B cell (primary cell): Measurements from ENCODE around the gene MMP15. TPM values are rescaled to one million over a fixed set of nuclear protein-coding genes. Genes with fewer than 3 reads are reported as not detected.

ENCODE experiments used
- ATAC-seq: fragments of 200-7000 bp; cut with Tn5 transposase; one replicate; pipeline ENCODE4 v1.10.0; 2021; ENCODE audit warnings: low read depth, mild to moderate bottlenecking, moderate number of reproducible peaks, moderate library complexity
- CTCF ChIA-PET: fragments of 350-600 bp; sonication (Branson Sonifier 250); formaldehyde crosslinking; loops from one replicate; lab custom pipeline; 2021; ENCODE audit warnings: antibody characterized with exemption, inconsistent platforms; lab: Charles Lee
- POLR2A ChIA-PET: fragments of 350-600 bp; sonication (Branson Sonifier 250); formaldehyde crosslinking; loops from one replicate; lab custom pipeline; 2021; ENCODE audit warnings: antibody characterized with exemption; lab: Charles Lee
- DNase-seq: peaks from one replicate; pipeline ENCODE4 v3.0.0; 2013
- H2AFZ ChIP-seq: 2 replicates; pipeline ENCODE4 v1.6.1; 2012; ENCODE audit warnings: mild to moderate bottlenecking, low read depth, low read length; ENCODE audit not compliant: insufficient read depth, poor library complexity, severe bottlenecking
- H3K27ac ChIP-seq, 2 donors: 1 replicate in 1 of 2; 2 replicates in 1 of 2; pipeline ENCODE4 v1.5.1; 2012 to 2013; ENCODE audit warnings: low read length in 2 of 2, mild to moderate bottlenecking in 2 of 2, moderate library complexity in 1 of 2
- H3K27me3 ChIP-seq, 4 experiments: fragments of 200-600 bp in 1 of 4; sonication (generic) in 1 of 4; replicated peaks in 1 of 4; 1 replicate in 2 of 4; 2 replicates in 2 of 4; pipeline versions ENCODE4 v1.6.1 to v1.7.0; 2013 to 2016; ENCODE audit warnings: low read length in 3 of 4, mild to moderate bottlenecking in 2 of 4, mixed read lengths in 1 of 4, moderate library complexity in 1 of 4; ENCODE audit not compliant: insufficient read depth in 4 of 4, control insufficient read depth in 3 of 4; ENCODE audit errors: control extremely low read depth in 1 of 4
- H3K36me3 ChIP-seq, 2 experiments: replicated peaks in 1 of 2; 1 replicate in 1 of 2; 2 replicates in 1 of 2; pipeline versions ENCODE4 v1.6.1 to v1.7.1; 2013; ENCODE audit warnings: low read length in 1 of 2; ENCODE audit not compliant: insufficient read depth in 2 of 2, control insufficient read depth in 1 of 2; ENCODE audit errors: control extremely low read depth in 1 of 2, extremely low read depth in 1 of 2
- H3K4me1 ChIP-seq, 2 donors: fragments of 200-600 bp in 1 of 2; sonication (generic) in 1 of 2; 1 replicate in 1 of 2; 2 replicates in 1 of 2; pipeline versions ENCODE4 v1.5.1 to v1.6.1; 2013 to 2017; ENCODE audit warnings: low read length in 2 of 2; ENCODE audit not compliant: control insufficient read depth in 2 of 2, insufficient read depth in 2 of 2
- H3K4me2 ChIP-seq: replicated peaks from 2 replicates; pipeline ENCODE3; 2012; ENCODE audit warnings: mild to moderate bottlenecking, low read depth, low read length; ENCODE audit not compliant: poor library complexity, severe bottlenecking
- H3K4me3 ChIP-seq, 5 experiments: fragments of 200-600 bp in 1 of 5; sonication (generic) in 1 of 5; 1 replicate in 3 of 5; 2 replicates in 2 of 5; pipeline versions ENCODE4 v1.5.1 to v1.7.0; 2011 to 2016; ENCODE audit warnings: low read length in 4 of 5, mild to moderate bottlenecking in 4 of 5, low read depth in 2 of 5, control low read depth in 1 of 5, moderate library complexity in 1 of 5; ENCODE audit not compliant: insufficient read depth in 1 of 5; ENCODE audit errors: control extremely low read depth in 1 of 5, extremely low read depth in 1 of 5
- H3K79me2 ChIP-seq: fragments of 200-600 bp; sonication (generic); one replicate; pipeline ENCODE4 v1.6.0; 2016; ENCODE audit warnings: low read length; ENCODE audit not compliant: control insufficient read depth, insufficient read depth
- H3K9ac ChIP-seq: fragments of 200-600 bp; sonication (generic); 2 replicates; pipeline ENCODE4 v1.6.1; 2017; ENCODE audit warnings: mild to moderate bottlenecking, low read length, moderate library complexity
- H3K9me3 ChIP-seq, 3 donors: one replicate each; pipeline versions ENCODE4 v1.6.1 to v1.7.1; 2013; ENCODE audit warnings: low read length in 2 of 3; ENCODE audit not compliant: control insufficient read depth in 2 of 3, insufficient read depth in 1 of 3; ENCODE audit errors: control extremely low read depth in 1 of 3
- H4K20me1 ChIP-seq: 2 replicates; pipeline ENCODE4 v1.6.0; 2012; ENCODE audit warnings: mild to moderate bottlenecking, low read length; ENCODE audit not compliant: insufficient read depth, control insufficient read depth, poor library complexity, severe bottlenecking
- H3K27ac Mint-ChIP-seq: one replicate; pipeline ENCODE4 v1.8.0; 2021; ENCODE audit warnings: mixed read lengths
- H3K27me3 Mint-ChIP-seq: one replicate; pipeline ENCODE4 v1.8.0; 2021; ENCODE audit warnings: mixed read lengths
- H3K4me1 Mint-ChIP-seq: one replicate; pipeline ENCODE4 v1.8.0; 2021; ENCODE audit warnings: mixed read lengths
- H3K4me3 Mint-ChIP-seq: one replicate; pipeline ENCODE4 v1.8.0; 2021; ENCODE audit warnings: mixed read lengths
- H3K9me3 Mint-ChIP-seq: one replicate; pipeline ENCODE4 v1.8.0; 2022; ENCODE audit warnings: mixed read lengths; ENCODE audit not compliant: insufficient read depth
- EZH2 ChIP-seq: IDR thresholded peaks from 2 replicates; pipeline ENCODE4 v1.6.1; 2012; ENCODE audit warnings: borderline replicate concordance, low read depth, mild to moderate bottlenecking, moderate library complexity, low read length; ENCODE audit not compliant: insufficient read depth, poor library complexity, severe bottlenecking
- WGBS: methylation state at CpG from one replicate; pipeline ENCODE4 v1.1.5; 2013; ENCODE audit warnings: missing lambda C conversion rate; ENCODE audit not compliant: insufficient coverage; 5-methylcytosine and 5-hydroxymethylcytosine counted together
- intact Hi-C: fragments of 100-400 bp; cut with micrococcal nuclease; formaldehyde crosslinking; loops from one replicate; pipeline ENCODE4 v1.10.0; 2022
- polyA plus RNA-seq: library from polyadenylated mRNA; depleted of rRNA; stranded (reverse); fragments of >200 nt; gene quantifications from 2 replicates; pipeline ENCODE4 v1.2.3, GENCODE V29; 2012
- total RNA-seq, 2 donors: library from RNA; stranded (reverse); fragments of 120-200 nt in 1 of 2; gene quantifications; 1 replicate in 1 of 2; 2 replicates in 1 of 2; pipeline versions ENCODE4 v1.2.3 to v1.2.4, GENCODE V29; 2013 to 2022
- TF ChIP-seq, protein P1 (sequence below): fragments of 200-600 bp; IDR thresholded peaks from one replicate; pipeline ENCODE4 v1.8.0; 2022; ENCODE audit warnings: antibody characterized with exemption, mild to moderate bottlenecking

Gene MMP15
- total and polyA plus RNA-seq, 2 donors (not counting 1 experiment from before 2014, with no cell fraction given): not detected

DNA sequence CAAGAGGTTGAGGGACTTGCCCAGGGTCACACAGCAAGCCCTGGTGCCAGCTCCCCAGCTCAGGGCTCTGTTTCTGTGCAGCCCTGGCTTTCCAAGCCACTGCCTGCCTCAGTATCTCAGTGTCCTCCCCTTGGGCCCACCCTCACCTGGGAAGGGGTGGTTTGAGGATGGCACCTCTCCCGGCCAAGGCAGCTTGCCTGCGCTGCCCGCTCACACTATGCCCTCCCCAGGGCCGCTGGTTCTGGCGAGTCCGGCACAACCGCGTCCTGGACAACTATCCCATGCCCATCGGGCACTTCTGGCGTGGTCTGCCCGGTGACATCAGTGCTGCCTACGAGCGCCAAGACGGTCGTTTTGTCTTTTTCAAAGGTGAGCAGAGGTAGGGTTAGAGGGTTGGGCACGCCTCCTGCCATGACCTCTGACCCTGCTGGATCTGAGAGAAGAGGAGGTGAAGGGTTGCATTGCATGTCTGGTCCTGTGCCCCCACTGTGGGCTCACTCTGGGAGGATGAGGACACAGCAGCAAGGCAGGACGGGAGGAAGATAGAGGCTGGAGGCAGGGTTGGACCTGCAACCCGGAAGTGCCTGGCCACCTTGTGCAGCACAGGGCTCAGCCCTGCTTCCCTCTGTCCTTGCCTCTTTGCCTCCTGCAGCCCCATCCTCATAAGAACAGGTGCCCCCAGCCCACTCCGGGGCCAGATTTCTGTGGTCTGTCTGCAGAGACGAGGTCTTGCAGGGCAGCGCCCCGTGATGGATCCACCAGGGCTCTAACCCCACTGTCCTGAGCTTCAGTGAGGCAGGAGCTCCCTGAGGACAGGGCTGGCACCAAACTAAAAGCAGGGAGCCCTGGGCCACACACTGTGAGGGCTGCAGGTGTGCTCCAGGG is 16.7 kb downstream of the MMP15 start:
- TF ChIP-seq EZH2: no peak
- TF ChIP-seq, protein P1, sequence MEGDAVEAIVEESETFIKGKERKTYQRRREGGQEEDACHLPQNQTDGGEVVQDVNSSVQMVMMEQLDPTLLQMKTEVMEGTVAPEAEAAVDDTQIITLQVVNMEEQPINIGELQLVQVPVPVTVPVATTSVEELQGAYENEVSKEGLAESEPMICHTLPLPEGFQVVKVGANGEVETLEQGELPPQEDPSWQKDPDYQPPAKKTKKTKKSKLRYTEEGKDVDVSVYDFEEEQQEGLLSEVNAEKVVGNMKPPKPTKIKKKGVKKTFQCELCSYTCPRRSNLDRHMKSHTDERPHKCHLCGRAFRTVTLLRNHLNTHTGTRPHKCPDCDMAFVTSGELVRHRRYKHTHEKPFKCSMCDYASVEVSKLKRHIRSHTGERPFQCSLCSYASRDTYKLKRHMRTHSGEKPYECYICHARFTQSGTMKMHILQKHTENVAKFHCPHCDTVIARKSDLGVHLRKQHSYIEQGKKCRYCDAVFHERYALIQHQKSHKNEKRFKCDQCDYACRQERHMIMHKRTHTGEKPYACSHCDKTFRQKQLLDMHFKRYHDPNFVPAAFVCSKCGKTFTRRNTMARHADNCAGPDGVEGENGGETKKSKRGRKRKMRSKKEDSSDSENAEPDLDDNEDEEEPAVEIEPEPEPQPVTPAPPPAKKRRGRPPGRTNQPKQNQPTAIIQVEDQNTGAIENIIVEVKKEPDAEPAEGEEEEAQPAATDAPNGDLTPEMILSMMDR: no peak
- no peak overlapping the region for H2AFZ ChIP-seq

DNA sequence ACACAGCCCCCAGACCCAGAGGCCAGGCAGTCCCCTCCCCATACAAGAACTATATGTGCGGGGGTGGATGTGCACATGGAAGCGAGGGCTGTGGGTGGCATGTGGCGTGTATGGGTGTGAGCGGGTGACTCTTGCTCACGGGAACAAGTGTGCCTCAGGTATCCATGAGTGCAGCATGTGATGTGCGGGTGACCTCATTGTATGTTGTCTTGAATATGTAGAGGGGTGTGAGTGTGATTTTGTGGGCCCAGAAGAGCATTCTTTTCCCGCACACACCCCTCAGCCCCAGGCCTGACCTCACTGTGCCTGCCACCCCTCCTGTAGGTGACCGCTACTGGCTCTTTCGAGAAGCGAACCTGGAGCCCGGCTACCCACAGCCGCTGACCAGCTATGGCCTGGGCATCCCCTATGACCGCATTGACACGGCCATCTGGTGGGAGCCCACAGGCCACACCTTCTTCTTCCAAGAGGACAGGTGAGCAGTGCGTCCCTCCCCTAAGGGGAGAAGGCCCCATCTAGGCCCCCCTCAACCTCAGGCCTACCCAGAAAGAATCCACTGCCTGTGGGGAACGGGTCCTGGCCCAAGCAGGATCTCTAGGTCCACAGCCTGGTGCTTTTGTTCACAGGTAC is 17.4 kb downstream of the MMP15 start:
- intact Hi-C loops: no loop called here
- ATAC-seq: no peak
- no peaks in the 10 kb centered on the region for H3K36me3 ChIP-seq
- Mint-ChIP-seq H3K27me3 (no peaks in the 10 kb centered on the region), H3K27ac (no peak overlapping the region), H3K9me3 (no peaks in the 10 kb centered on the region), H3K4me3 (no peak overlapping the region), H3K4me1 (no peaks in the 10 kb centered on the region)
- 95% methylated on average over 12 of the region's 16 CpGs for WGBS
- H2AFZ ChIP-seq: no peak overlapping the region
- ChIA-PET CTCF (no interaction called here), POLR2A (no interaction called here)
- H4K20me1 ChIP-seq: no peaks in the 10 kb centered on the region
- no peak for DNase-seq
- H3K27me3 ChIP-seq: no peaks in the 10 kb centered on the region
- H3K4me2 ChIP-seq: no peak overlapping the region
- no peak overlapping the region for H3K27ac ChIP-seq
- H3K79me2 ChIP-seq: no peaks in the 10 kb centered on the region
- H3K4me1 ChIP-seq: no peaks in the 10 kb centered on the region
- no peak overlapping the region for H3K9ac ChIP-seq
- H3K9me3 ChIP-seq: no peaks in the 10 kb centered on the region
- no peak overlapping the region for H3K4me3 ChIP-seq
- no peak for TF ChIP-seq EZH2
- TF ChIP-seq, protein P1: no peak

More for the DNA sequence above, 16.7 kb downstream of the MMP15 start:
- no peak overlapping the region for H3K9ac ChIP-seq
- H3K79me2 ChIP-seq: no peaks in the 10 kb centered on the region
- 95% methylated on average over 22 of the region's 22 CpGs for WGBS
- H3K4me2 ChIP-seq: no peak overlapping the region
- no peak overlapping the region for H3K27ac ChIP-seq
- no peak overlapping the region for H3K4me3 Mint-ChIP-seq
- no peak for ATAC-seq
- H3K27me3 Mint-ChIP-seq: no peaks in the 10 kb centered on the region
- H3K9me3 ChIP-seq: peaks cover 0 to 3% (median 0%) of the 10 kb centered on the region in 3 donors
- H3K27me3 ChIP-seq: no peaks in the 10 kb centered on the region
- H3K9me3 Mint-ChIP-seq: peaks cover 3% of the 10 kb centered on the region
- no peaks in the 10 kb centered on the region for H4K20me1 ChIP-seq
- H3K4me1 Mint-ChIP-seq: no peaks in the 10 kb centered on the region
- intact Hi-C loops: no loop called here
- H3K27ac Mint-ChIP-seq: no peak overlapping the region
- CTCF ChIA-PET: no interaction called here
- POLR2A ChIA-PET: no interaction called here
- DNase-seq: no peak
- H3K4me3 ChIP-seq: no peak overlapping the region
- H3K36me3 ChIP-seq: no peaks in the 10 kb centered on the region
- no peaks in the 10 kb centered on the region for H3K4me1 ChIP-seq
